Forelimb muscle (tissue), 1 donor: ENCODE results near the gene RIPK4. TPM values are rescaled to one million over a fixed set of nuclear protein-coding genes. Genes with fewer than 3 reads are reported as not detected.
"Not testable (repeated sequence)": the region's sequence is repeated elsewhere in the genome, so short reads cannot be mapped to it uniquely, and the experiment has no call there.

Experiments
- DNase-seq: peaks from one replicate; pipeline ENCODE4 v3.0.0-alpha.2; 2013; ENCODE audit warnings: low read depth
- polyA plus RNA-seq: library from polyadenylated mRNA; unstranded; fragments of 120-200 nt; gene quantifications from one replicate; pipeline ENCODE4 v1.2.1, GENCODE V29; 2013; ENCODE audit not compliant: insufficient read length

Gene RIPK4
- polyA plus RNA-seq, 1 donor, result 0.15 TPM

DNA sequence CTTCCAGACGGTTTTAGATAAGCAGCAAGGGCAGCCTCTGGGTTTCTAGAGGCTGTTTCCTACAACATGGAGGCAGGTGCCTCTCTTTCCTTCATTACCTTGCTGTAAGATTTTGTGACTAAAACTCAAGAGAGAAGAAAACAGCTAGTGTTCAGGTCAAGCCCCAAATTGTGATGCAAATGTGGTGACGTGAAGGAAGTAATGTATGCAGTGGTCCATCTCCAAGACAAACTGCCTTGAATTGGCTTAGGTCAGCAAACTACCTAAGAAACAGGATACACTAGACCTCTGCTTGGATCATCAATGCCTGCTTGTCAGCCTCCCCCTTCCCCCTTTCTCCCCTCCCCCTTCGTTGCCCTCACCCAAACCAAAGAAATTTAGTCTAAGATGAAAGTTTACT, 28.9 kb upstream of the RIPK4 start:
- no peak for DNase-seq

DNA sequence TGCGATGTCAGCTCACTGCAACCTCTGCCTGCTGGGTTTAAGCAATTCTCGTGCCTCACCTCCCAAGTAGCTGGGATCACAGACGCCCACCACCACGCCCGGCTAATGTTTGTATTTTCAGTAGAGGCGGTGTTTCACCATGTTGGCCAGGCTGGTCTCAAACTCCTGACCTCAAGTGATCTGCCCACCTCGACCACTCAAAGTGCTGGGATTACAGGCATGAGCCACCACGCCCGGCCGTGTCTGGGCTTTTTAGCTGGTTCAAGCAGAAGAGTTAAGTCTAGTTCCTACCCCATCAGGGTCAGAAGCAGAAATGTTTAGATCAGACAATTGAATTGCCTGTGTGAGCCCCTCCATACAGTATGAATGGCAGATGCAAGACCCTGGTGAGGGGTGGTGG, 27.7 kb upstream of the RIPK4 start:
- DNase-seq, result no peak

DNA sequence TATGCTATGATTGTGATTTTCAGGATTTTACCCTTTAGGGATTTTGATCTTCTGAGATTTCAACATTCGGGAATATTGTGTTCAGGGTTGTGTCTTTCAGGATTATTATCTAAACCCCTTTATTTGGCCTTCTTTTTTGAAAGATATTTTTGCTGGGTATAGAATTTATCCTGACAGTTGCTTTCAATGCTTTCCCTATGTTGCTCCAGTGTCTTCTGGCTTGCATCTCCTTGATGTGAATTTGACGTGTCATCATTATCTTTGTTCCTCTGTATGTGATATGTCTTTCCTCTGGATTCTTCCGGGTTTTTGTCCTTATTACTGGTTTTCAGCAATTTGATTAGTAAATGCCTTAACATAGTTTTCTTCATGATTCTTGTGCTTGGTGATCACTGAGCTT, 25.9 kb upstream of the RIPK4 start:
- no peak for DNase-seq

DNA sequence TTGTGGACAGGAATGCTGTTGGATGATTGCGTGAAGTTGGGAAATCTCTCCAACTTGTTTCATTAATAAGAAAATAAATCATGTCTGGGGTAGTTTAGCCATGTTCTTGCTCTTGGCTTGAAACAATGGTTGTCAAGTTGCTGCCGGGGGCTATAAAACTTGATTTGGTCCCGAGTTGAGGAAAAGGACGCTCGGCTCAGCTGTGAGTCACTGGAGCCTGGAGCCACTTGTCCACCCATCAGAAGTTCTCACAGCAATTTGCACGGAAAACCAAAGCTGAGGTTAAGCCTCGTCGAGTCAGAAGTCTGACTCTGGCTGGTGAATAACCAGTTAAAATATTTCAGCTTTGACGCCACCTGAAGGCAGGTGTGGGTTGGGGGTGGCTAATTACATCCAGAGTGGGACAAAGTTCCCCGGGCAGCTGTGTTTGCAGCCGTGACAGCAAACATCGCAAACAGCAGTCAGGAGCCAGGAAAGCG, 19.7 kb upstream of the RIPK4 start:
- DNase-seq, result no peak

DNA sequence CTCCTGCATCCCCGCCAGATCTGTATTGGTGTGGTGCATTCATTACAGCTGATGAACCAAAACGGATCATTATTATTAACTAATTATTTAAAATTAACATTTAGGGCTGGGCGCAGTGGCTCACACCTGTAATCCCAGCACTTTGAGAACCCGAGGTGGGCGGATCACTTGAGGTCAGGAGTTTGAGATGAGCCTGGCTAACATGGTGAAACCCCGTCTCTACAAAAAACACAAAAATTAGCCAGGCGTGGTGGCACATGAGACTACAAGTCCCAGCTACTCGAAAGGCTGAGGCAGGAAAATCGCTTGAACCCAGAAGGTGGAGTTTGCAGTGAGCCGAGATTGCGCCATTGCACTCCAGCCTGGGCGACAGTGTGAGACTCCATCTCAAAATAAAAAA, 18.4 kb upstream of the RIPK4 start:
- not testable (repeated sequence) for DNase-seq

DNA sequence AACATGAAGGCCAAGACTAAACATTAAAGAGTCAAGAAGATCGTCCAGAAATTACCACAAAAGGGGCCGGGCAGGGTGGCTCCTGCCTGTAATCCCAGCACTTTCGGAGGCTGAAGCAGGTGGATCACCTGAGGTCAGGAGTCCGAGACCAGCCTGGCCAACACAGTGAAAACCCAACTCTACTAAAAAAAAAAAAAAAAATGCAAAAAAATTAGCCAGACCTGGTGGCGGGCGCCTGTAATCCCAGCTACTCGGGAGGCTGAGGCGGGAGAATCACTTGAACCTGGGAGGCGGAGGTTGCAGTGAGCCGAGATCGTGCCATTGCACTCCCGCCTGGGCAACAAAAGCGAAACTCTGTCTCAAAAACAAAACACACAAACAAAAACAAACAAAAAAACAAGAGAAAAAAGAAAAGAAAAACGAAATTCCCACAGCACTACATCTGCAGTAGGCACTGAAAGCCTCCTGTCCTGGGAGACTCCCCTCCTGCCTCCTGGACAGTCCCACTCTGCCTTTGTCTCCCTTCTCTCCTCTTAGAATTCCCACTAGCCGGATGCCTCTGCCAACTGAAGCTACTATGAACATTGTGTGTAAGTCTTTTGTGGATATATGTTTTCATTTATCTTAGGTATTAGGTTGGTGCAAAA, 17.7 kb upstream of the RIPK4 start:
- no peak for DNase-seq

DNA sequence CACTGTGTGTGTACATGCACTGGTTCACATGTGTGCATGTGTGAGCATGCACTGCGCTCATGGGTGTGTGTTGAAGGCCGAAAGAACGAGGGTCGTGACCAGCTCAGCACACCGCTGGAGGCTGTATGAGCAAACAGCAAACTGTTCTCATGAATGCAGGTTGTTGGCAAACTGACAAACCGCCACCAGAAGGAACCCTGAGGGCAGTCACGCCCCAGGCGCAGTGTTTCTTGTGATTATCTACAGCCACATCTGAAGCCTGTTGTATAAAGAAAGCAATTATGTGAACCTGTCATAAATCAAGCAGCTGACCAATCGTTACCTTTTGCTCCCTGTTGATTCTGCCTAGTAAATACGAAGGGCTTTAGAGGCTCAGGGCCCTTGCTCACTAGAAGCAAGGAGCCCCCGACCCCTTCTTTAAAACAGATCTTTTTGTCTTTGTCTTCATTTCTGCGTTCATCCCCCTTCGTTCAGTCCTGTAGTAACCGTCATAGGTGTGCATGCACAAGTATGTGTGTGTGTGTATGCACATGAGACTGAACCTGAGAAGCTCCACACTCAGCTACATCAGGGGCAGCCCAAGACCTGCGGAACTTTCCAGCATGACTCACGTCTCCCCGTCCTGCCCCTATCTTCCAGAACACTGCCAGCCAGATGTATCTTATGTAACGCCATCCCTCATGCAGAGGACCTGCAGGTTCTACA, 16.8 kb upstream of the RIPK4 start:
- no peak for DNase-seq

DNA sequence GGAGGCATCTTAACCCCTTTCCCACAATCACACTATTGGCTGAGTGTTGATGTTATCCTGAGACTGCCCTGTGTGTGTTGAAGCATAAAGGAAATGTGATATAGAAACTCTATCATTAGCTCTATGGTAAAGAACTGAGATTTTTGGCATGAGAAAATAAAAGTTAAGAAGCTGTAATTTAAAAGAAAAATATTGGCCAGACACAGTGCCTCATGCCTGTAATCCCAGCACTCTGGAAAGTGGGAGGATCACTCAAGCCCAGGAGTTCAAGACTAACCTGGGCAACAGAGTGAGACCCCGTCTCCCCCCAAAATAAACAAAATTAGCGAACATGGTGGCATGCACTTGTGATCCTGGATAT, 14.2 kb upstream of the RIPK4 start:
- DNase-seq, result no peak

DNA sequence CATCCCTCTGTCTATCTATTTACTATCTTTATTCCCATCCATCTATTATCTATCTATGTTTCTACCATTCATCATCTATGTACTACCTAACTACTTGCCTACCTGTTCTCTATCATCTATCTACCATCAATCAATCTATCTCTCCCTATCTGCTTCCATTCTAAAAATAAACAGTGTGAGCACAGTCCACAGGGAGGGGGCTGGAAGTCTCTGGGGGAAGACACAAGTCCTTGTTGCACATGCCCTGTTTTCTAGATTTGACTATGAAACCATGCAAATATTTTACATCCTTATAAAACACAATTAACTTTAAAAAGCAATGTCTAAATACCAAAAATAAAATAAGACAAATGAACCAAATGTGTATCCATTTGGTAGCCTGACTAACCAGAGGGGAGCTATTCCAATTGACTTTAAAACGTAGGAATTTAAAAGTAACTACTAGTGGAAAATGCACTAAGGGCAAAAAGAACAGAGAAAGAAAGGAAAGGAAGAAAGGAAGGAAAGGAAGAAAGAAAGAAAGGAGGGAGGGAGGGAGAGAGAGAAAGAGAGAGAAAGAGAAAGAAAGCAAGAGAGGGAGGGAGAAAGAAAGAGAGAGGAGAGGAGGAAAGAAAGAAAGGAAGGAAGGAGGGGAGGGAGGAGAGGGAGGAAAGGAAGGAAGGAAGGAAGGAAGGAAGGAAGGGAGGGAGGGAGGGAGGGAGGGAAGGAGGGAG, 13.6 kb upstream of the RIPK4 start:
- no peak for DNase-seq

DNA sequence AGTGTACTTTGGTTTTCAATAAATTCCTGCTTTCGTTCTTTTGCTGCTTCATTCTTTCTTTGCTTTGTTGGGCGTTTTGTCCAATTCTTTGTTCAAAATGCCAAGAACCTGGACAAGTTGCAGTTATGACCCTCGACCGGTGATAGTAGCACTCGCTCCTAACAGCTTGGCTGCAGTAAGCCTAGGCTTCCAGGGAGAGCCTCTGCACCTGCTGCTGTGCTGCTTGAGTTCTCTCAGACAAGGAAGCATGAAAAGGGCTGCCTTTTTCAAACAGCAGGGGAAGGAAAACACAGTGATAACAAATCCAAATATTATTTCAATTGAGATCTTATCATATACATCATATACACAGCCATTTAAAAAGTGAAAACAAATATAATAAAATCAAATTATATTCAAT, 12.8 kb upstream of the RIPK4 start:
- DNase-seq, result no peak

DNA sequence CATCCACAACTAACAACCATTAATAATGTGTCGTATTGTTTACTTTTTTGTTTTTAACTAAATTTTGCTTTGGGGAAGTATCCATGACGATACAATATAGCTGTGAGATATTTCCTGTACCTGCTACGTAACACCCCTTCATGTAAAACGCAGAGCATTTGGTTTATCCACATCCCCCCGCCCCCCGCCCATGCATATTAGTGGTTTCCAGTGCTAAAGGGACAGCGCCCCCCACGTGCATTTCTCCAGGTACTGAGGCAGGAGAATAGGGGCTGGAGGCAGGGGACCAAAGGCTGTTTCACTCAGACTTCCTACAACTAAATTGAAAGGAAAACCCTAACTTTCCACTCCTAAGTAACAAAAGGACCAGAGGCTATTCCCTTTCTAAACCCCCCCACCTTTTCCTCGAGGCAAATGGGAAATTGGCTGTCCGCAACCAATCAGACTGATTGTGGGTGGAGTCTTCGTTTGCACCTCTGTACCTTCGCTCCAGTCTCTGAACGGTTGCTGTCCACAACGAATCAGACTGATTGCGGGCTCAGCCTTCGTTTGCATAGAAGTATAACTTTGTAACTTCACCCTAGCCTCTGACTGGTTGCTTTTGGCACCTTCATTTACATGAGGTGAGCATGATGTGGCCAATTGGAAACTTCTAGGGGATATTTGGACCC, 12.2 kb upstream of the RIPK4 start:
- DNase-seq, result no peak

DNA sequence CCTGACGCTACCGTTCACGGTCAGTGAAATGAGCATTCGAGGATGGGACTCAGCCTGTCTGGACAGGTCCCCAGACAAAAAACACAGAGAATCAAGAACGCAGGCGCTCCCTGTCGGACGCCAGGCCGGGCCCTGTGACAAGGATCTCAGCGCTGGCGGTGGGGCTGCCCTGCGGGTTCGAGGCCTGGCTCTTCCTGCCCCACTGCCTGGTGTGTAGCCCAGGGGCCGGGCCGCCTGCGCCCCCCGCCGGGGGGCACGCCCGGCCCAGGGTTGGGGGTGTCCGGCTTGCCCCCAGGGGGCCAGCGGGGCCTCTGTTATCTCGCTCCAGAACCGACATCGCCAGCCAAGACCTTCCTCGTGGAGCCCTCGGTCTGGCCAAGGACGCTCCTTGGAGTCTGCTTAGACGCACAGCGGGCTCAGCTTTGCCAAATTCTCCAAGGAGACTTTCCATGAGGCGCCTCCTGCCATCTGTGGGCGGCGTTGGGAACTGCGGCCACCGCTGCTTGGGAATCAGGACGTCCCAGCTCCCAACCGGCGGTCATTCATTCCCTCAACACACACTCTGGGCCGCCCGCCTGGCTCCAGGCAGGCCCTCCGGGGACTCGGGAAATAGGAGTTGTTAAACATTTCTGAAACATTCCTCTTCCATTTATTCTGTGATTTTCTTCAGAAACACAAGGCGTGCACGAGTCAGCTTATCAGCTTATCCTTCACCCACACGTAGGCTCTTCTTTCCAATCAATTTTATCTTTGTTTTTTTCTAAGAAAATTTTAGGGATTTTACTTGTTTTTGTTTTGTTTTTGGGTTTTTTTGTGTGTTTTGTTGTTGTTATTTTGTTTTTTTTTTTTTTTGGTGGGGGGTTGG, 11.3 kb upstream of the RIPK4 start:
- DNase-seq, result peak; percentile 34

DNA sequence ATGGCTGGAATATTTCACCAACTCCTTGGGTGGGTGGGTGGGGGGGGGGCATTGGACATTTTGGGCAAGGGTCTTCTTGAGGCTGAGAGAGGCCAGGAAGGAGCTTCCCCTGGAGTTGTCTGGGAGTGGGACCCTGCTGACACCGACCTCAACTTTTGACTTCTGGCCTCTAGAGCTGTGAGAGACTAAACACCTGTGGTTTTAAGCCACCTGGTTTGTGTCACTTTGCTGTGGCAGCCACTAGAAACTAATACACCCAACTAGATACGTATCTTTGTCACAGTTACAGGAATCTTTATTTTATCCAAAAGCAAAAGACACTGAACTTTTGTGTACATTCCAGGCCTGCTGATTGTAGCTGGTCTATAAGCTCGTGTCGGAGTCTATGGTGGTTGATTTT, 9.9 kb upstream of the RIPK4 start:
- DNase-seq, result no peak

DNA sequence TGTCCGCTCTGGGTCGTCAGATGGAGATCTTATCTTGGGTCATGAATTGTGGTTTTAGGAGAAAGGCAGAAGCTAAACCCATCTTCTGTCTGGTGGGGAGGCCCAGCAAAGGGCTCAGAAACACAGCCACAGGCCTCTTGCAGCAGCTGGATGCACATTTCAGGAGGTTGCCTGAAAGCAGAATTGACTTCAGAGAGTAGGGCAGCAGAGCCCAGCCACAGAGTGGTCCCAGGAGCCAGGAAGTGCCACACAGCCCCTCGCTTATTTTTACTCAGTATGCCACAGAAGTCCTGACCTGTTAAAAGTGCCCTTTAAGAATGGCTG, 8.3 kb upstream of the RIPK4 start:
- DNase-seq, result no peak

DNA sequence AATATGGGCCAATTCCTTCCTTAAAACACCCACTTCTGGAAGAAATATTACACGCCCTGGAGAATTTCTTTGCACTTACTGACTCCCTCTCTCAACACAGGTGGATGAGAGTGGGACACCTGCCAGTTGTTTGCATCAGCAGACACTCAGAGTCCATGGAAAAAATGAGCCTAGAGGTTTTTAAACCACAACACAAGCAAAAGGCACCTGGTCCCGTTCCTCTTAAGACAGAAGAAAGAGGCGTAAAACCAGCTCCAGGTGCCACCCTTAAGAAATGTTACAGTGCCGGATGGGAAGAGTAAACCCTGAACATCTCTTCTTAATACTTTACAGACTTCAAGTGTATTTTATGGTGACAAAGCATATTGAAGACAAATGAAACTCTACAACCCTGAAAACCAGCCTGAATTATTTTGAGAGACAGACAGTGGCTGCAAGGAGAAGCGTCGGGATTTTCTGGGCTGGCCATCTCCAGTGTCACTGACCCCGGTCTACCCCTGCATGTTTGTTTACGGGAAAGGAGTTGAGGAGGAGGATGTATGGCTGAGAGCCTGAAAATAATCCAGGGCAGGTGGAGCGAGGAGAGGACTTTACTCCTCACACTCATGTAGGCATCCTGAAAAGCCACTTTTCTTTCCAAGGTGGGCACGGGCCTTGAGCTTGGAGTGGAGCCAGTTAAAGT, 7.8 kb upstream of the RIPK4 start:
- DNase-seq, result no peak

DNA sequence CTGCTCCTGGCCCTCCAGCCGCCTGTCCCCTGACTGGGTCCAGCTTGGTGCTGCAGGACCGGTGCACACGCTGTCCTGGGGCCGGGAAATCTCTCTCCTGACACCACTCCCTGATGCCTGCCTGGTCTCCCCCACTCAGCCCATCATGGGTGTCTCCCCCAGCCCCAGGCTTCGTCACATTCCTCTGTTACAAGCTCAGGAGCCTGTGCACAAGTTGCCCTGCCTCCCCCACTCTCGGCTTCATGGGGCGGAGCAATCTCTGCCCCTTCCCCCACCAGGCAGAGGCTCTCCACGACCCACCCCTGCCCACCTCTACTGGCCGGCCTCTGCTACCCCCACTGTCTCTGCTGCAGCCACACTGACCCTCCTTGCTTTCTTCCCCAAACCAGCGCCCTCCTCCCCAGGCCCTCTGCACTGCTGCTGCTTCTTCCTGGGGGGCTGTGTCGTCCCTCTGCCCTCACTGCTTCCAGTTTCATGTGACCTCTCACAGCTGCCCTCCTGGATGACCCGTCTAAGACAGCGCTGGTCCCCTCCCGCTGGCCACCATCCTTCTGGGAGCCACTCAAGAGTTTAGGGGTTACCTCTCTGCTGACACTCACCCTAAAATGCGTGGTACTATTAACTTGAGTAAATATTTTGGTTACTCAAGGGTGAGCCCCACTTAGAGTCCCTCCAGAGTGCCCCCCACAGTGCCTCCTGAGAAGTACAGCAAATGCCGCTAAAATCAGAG, 5.7 kb upstream of the RIPK4 start:
- DNase-seq, result no peak

DNA sequence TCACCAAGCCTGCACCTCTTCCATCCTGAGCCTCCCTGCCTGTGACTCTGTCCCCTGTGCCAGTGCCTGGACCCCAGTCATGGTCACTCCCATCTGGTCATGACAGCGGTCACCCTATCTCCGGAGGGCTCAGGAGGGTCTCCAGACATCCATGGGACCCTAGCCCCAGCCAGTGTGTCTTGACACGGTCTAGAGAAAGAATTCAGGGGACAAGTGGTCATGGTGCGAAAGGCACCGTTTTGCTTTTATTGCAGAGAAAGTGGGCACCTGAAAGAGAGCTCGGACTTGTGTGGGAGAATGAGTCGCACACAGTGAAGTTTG, 4.7 kb upstream of the RIPK4 start:
- no peak for DNase-seq

DNA sequence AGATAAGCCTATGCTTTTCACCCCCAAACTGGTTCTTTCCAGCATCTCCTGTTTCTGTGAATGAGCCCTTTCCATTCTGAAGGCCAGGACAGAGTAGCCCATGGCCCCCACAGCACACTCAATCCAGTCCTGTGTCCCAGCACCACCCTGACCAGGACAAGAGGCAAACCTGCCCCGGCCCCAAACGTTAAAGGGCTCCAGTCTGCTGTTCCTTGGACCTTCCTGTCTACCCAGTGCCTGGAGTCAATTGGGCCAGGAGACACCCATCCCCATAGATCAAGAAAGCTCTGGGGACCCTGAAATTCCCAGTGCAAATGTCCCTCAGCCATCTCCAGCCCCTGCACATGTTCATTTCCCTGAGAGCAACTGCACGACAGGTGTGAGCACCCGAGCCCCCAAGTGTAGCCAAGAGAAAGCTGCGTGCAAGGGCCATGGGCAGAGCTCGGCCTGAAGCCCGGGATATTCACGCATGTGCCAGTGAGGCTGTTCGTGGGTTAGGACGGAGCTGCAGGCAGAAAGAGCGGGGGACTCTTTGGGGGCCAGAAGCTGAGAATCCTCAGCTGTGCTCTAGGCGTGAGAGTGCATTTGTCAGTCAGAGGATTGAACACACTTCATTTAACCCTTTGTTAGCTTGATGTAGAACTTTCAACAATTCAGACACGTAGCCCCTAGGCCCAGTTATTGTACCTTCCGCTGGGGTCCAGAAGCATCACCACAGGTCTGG, 4.2 kb upstream of the RIPK4 start:
- no peak for DNase-seq

DNA sequence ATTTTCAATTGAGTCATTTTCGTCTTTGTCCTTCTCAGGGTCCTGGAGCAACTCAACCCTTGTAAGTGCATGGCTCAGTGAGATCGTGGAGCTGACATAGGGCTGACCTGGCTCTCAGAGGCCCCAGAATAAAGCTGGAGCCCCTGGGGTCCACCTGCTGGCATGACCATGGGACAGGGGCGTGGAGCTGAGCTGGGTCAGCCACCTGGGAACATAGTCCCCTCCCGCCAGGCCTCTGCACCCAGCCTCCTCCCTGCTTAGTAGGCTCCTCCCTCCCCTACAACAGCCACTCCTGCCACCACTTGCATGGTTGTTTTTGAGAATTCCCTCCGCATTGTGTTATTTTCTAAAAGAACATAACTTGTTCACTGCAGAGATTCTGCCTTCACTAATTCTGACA, 3.1 kb upstream of the RIPK4 start:
- DNase-seq, result no peak

DNA sequence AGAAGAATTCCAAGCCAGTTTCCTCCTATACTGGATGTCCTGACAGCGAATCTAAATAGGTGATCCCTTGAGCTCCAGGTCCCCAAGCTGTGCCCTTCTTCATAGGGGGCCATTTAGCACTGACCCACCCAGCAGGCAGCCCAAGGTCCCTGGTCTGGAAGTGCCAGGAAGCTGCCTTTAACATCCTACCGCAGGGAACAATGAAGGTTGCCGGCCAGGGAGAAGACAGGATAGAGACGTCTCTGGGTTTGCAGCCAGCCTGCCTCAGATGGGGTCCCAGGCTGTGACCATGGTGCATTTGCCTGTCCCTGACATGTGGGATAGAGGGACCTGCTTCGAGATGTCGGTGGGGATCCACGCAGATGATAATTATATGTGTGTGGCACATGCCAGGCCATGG, 2.7 kb upstream of the RIPK4 start:
- no peak for DNase-seq
